ENCODE results near the gene PAM16. TPM values are rescaled to one million over a fixed set of nuclear protein-coding genes. Genes with fewer than 3 reads are reported as not detected.

PAM16 gene
- total RNA-seq, 1 donor from 2014 or later: 62.8 TPM

GRCh38 chr16:4359914-4360313, 8.8 kb upstream of the PAM16 start:
- TF ChIP-seq CTCF (IDR thresholded peaks at IDR 0.05; ENCODE audit: insufficient read depth, low read length, poor library complexity, severe bottlenecking): no peak
- DNase-seq (ENCODE audit: low read depth): no peak
- no peaks in the 10 kb centered on the region for H3K27me3 ChIP-seq (ENCODE audit: control insufficient read depth, insufficient read depth, low read length)
- H3K4me3 ChIP-seq (ENCODE audit: low read depth, low read length): no peak overlapping the region
- peaks cover 1% of the 10 kb centered on the region for H3K36me3 ChIP-seq (ENCODE audit: control insufficient read depth, insufficient read depth, low read length)

- peaks cover 1% of the 10 kb centered on the region for H3K36me3 ChIP-seq (ENCODE audit: control insufficient read depth, insufficient read depth, low read length)
- peak; percentile 95 for TF ChIP-seq CTCF (IDR thresholded peaks at IDR 0.05; ENCODE audit: insufficient read depth, low read length, poor library complexity, severe bottlenecking)
- H3K27me3 ChIP-seq (ENCODE audit: control insufficient read depth, insufficient read depth, low read length): no peaks in the 10 kb centered on the region
- no peak for DNase-seq (ENCODE audit: low read depth)
- no peak overlapping the region for H3K4me3 ChIP-seq (ENCODE audit: low read depth, low read length)
These were observed 7.9 kb upstream of the PAM16 start for GRCh38 chr16:4358831-4359561.

GRCh38 chr16:4358236-4358635, 7.1 kb upstream of the PAM16 start:
- no peak for TF ChIP-seq CTCF (IDR thresholded peaks at IDR 0.05; ENCODE audit: insufficient read depth, low read length, poor library complexity, severe bottlenecking)
- peaks cover 1% of the 10 kb centered on the region for H3K36me3 ChIP-seq (ENCODE audit: control insufficient read depth, insufficient read depth, low read length)
- no peak for DNase-seq (ENCODE audit: low read depth)
- no peak overlapping the region for H3K4me3 ChIP-seq (ENCODE audit: low read depth, low read length)
- no peaks in the 10 kb centered on the region for H3K27me3 ChIP-seq (ENCODE audit: control insufficient read depth, insufficient read depth, low read length)

GRCh38 chr16:4356820-4357219, 5.7 kb upstream of the PAM16 start:
- no peak for TF ChIP-seq CTCF (IDR thresholded peaks at IDR 0.05; ENCODE audit: insufficient read depth, low read length, poor library complexity, severe bottlenecking)
- no peak overlapping the region for H3K4me3 ChIP-seq (ENCODE audit: low read depth, low read length)
- H3K27me3 ChIP-seq (ENCODE audit: control insufficient read depth, insufficient read depth, low read length): no peaks in the 10 kb centered on the region
- no peak for DNase-seq (ENCODE audit: low read depth)
- H3K36me3 ChIP-seq (ENCODE audit: control insufficient read depth, insufficient read depth, low read length): peaks cover 1% of the 10 kb centered on the region

- Histone ChIP-seq H3K27me3 (ENCODE audit: control insufficient read depth, insufficient read depth, low read length) (no peaks in the 10 kb centered on the region), H3K4me3 (ENCODE audit: low read depth, low read length) (no peak overlapping the region), H3K36me3 (ENCODE audit: control insufficient read depth, insufficient read depth, low read length) (no peaks in the 10 kb centered on the region)
- no peak for DNase-seq (ENCODE audit: low read depth)
- no peak for TF ChIP-seq CTCF (IDR thresholded peaks at IDR 0.05; ENCODE audit: insufficient read depth, low read length, poor library complexity, severe bottlenecking)
These were observed 3.6 kb upstream of the PAM16 start for GRCh38 chr16:4354512-4355409.

Measured in kidney epithelial cell (primary cell).